Nephron (organoid): ENCODE measurements around the gene ELL.
A peak's percentile ranks its signal among the peaks of the same experiment; 100 is the strongest.

Source experiments
- H3K27ac Mint-ChIP-seq, 3 experiments: 2 replicates each; pipeline ENCODE4 v1.8.0; 2020; ENCODE audit warnings: mixed read lengths in 3 of 3, mild to moderate bottlenecking in 2 of 3, moderate library complexity in 1 of 3
- H3K27me3 Mint-ChIP-seq: 2 replicates; pipeline ENCODE4 v1.8.0; 2021; ENCODE audit warnings: low read depth, mild to moderate bottlenecking, moderate library complexity, mixed read lengths
- H3K36me3 Mint-ChIP-seq: 2 replicates; pipeline ENCODE4 v1.8.0; 2020; ENCODE audit warnings: low read depth, mixed read lengths
- H3K4me1 Mint-ChIP-seq: 2 replicates; pipeline ENCODE4 v1.8.0; 2020; ENCODE audit warnings: mixed read lengths
- H3K4me3 Mint-ChIP-seq, 3 experiments: 2 replicates each; pipeline ENCODE4 v1.8.0; 2020; ENCODE audit warnings: mild to moderate bottlenecking in 3 of 3, mixed read lengths in 3 of 3, moderate library complexity in 2 of 3
- H3K9me3 Mint-ChIP-seq: 2 replicates; pipeline ENCODE4 v1.8.0; 2020; ENCODE audit warnings: mixed read lengths
- CTCF ChIP-seq, 3 experiments: fragments of 200-600 bp; sonication (generic); IDR thresholded peaks; one replicate each; pipeline ENCODE4 v1.5.0; 2021; ENCODE audit warnings: antibody characterized with exemption in 3 of 3; ENCODE audit not compliant: unreplicated experiment in 3 of 3

ELL gene

DNA sequence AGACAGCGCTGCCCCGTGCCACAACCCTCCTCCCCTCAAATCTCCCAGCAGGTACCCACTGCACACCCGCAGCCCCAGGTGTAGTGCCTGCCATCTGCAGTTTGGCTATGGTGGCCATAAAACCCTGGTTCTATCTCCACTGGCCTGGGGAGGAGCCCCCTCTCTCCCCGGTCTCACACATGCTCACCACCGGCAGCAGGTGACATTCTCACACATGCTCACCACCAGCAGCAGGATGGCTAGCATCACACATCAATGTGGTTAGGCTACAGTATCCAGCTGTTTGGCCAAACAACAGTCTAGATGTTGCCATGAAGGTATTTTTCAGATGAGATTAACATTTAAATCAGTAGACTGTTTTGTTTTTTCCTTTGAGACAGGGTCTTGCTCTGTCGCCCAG is 31.1 kb downstream of the ELL start:
- peaks cover 40% of the 10 kb centered on the region for H3K4me1 Mint-ChIP-seq
- H3K27ac Mint-ChIP-seq = no peak overlapping the region
- H3K27me3 Mint-ChIP-seq = no peaks in the 10 kb centered on the region
- TF ChIP-seq CTCF (IDR thresholded peaks at IDR 0.05; ENCODE audit: unreplicated experiment in 3 of 3) = no peak
- H3K36me3 Mint-ChIP-seq = no peaks in the 10 kb centered on the region
- H3K9me3 Mint-ChIP-seq = no peaks in the 10 kb centered on the region
- H3K4me3 Mint-ChIP-seq = no peak overlapping the region

GRCh38 chr19:18489627-18490184 is 32.2 kb downstream of the ELL start:
- no peak for TF ChIP-seq CTCF (IDR thresholded peaks at IDR 0.05; ENCODE audit: unreplicated experiment in 3 of 3)
- Mint-ChIP-seq H3K9me3 (no peaks in the 10 kb centered on the region), H3K27ac (no peak overlapping the region), H3K4me3 (no peak overlapping the region), H3K27me3 (no peaks in the 10 kb centered on the region), H3K36me3 (no peaks in the 10 kb centered on the region), H3K4me1 (peaks cover 32% of the 10 kb centered on the region)

DNA sequence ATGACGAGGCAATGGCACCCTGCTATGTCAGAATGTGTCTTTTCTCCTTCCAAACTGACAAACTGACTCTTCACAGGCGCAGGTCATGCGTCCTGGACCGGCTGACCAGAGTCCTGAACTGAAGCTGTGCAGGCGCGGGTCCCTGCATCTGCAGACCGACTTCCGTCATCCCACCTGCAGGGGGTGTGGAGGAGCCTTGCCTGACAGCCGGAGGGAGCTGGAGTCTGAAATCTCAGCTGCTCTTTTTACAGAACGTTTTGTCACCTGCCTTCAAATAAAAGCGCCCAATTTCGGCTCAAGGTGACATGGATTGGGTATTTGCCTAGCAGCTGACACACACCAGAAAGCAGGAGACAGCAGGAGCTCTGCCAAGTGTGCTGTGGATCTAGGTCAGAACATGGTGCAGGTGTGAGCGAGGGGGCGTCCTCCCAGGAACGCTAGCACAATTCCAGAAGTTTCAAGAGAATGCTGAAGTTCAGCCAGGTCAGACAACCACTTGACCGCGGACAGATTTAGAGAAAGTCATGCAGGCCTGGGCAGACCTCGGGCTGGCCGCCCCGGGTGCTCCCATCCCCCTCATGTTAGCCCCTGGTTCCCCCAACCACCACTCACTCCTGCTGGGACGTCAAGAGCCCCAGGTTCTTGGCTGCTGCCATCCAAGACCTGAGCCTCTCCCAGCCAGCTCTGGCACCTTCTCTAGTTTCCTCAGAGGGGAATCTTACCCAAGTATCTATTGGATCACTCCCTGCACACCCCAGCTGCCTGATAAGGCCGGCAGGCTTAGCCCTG is 32.8 kb downstream of the ELL start:
- Mint-ChIP-seq H3K9me3 (no peaks in the 10 kb centered on the region), H3K36me3 (no peaks in the 10 kb centered on the region), H3K27me3 (no peaks in the 10 kb centered on the region), H3K27ac (no peak overlapping the region), H3K4me3 (no peak overlapping the region), H3K4me1 (peaks cover 31% of the 10 kb centered on the region)
- TF ChIP-seq CTCF (IDR thresholded peaks at IDR 0.05; ENCODE audit: unreplicated experiment in 3 of 3) = peak; percentile 15 to 49 (median 37)

DNA sequence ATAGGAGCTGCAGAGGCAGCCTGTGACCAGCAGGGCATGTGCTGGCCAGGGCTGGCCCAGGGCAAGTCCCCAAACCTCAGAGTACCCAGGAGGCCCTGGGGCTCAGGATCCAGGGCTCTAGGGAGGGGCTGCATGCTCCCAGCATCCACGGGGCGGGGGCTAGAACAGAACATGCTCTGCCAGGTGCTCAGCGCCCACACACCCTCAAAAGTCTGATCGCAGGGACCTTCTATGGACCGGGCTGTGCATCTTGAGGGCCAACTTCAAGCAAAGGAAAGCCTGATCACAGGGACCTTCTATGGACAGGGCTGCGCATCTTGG is 33.5 kb downstream of the ELL start:
- Mint-ChIP-seq H3K4me1 (peaks cover 32% of the 10 kb centered on the region), H3K4me3 (no peak overlapping the region), H3K9me3 (no peaks in the 10 kb centered on the region), H3K27ac (no peak overlapping the region), H3K36me3 (no peaks in the 10 kb centered on the region), H3K27me3 (no peaks in the 10 kb centered on the region)
- TF ChIP-seq CTCF (IDR thresholded peaks at IDR 0.05; ENCODE audit: unreplicated experiment in 3 of 3) = no peak

GRCh38 chr19:18487576-18488402 is 34.1 kb downstream of the ELL start:
- no peaks in the 10 kb centered on the region for H3K36me3 Mint-ChIP-seq
- TF ChIP-seq CTCF (IDR thresholded peaks at IDR 0.05; ENCODE audit: unreplicated experiment in 3 of 3) = no peak
- no peak overlapping the region for H3K27ac Mint-ChIP-seq
- no peaks in the 10 kb centered on the region for H3K9me3 Mint-ChIP-seq
- no peak overlapping the region for H3K4me3 Mint-ChIP-seq
- no peaks in the 10 kb centered on the region for H3K27me3 Mint-ChIP-seq
- peaks cover 38% of the 10 kb centered on the region for H3K4me1 Mint-ChIP-seq
